Measurements from ENCODE around the gene NMNAT2.

The NMNAT2 gene

GRCh38 chr1:183237046-183237445 lies 181.1 kb downstream of the NMNAT2 start:
- Histone ChIP-seq H3K4me3 (ENCODE audit: low read depth, low read length) (no peak overlapping the region), H3K27ac (ENCODE audit: low read depth, low read length) (no peak overlapping the region), H3K27me3 (ENCODE audit: control insufficient read depth, insufficient read depth, low read length) (no peaks in the 10 kb centered on the region), H3K9me3 (ENCODE audit: control insufficient read depth, insufficient read depth, low read length) (no peaks in the 10 kb centered on the region), H3K4me1 (ENCODE audit: control insufficient read depth, insufficient read depth, low read length) (peaks cover 18% of the 10 kb centered on the region), H3K36me3 (ENCODE audit: control insufficient read depth, insufficient read depth, low read length) (no peaks in the 10 kb centered on the region; the same call in 1 of the 2 replicates), H3K9ac (ENCODE audit: low read depth, low read length) (no peak overlapping the region)

GRCh38 chr1:183236158-183236725 lies 181.9 kb downstream of the NMNAT2 start:
- peak overlapping the region; percentile 97 for H3K27ac ChIP-seq (ENCODE audit: low read depth, low read length)

DNA sequence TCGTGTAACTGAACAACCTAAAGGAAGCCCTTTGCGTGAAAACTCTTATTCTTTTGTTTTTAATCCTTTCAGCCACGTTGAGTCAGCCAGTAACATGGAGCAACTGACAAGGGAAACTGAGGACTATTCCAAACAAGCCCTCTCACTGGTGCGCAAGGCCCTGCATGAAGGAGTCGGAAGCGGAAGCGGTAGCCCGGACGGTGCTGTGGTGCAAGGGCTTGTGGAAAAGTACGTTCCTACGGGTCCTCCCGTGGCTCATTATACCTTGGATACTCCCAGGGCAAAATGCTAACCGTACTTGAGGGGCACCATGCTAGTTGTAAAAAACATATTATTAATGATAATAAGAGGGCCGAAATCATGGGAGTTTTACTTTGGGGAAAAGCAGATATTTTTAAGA lies 182.7 kb downstream of the NMNAT2 start:
- Histone ChIP-seq H3K4me3 (ENCODE audit: low read depth, low read length) (peak overlapping the region; percentile 29; the same call in 1 of the 2 replicates), H3K9ac (ENCODE audit: low read depth, low read length) (no peak overlapping the region), H3K36me3 (ENCODE audit: control insufficient read depth, insufficient read depth, low read length) (no peaks in the 10 kb centered on the region; the same call in 1 of the 2 replicates), H3K27ac (ENCODE audit: low read depth, low read length) (peak overlapping the region; percentile 97), H3K27me3 (ENCODE audit: control insufficient read depth, insufficient read depth, low read length) (no peaks in the 10 kb centered on the region), H3K9me3 (ENCODE audit: control insufficient read depth, insufficient read depth, low read length) (no peaks in the 10 kb centered on the region), H3K4me1 (ENCODE audit: control insufficient read depth, insufficient read depth, low read length) (peaks cover 18% of the 10 kb centered on the region)

More at GRCh38 chr1:183236158-183236725, 181.9 kb downstream of the NMNAT2 start:
- Histone ChIP-seq H3K4me3 (ENCODE audit: low read depth, low read length) (no peak overlapping the region), H3K4me1 (ENCODE audit: control insufficient read depth, insufficient read depth, low read length) (peaks cover 18% of the 10 kb centered on the region), H3K36me3 (ENCODE audit: control insufficient read depth, insufficient read depth, low read length) (no peaks in the 10 kb centered on the region; the same call in 1 of the 2 replicates), H3K27me3 (ENCODE audit: control insufficient read depth, insufficient read depth, low read length) (no peaks in the 10 kb centered on the region), H3K9ac (ENCODE audit: low read depth, low read length) (no peak overlapping the region), H3K9me3 (ENCODE audit: control insufficient read depth, insufficient read depth, low read length) (no peaks in the 10 kb centered on the region)

- Histone ChIP-seq H3K9ac (ENCODE audit: low read depth, low read length) (no peak overlapping the region), H3K4me3 (ENCODE audit: low read depth, low read length) (peak overlapping the region; percentile 29), H3K36me3 (ENCODE audit: control insufficient read depth, insufficient read depth, low read length) (no peaks in the 10 kb centered on the region; the same call in 1 of the 2 replicates), H3K27me3 (ENCODE audit: control insufficient read depth, insufficient read depth, low read length) (no peaks in the 10 kb centered on the region), H3K4me1 (ENCODE audit: control insufficient read depth, insufficient read depth, low read length) (peaks cover 18% of the 10 kb centered on the region), H3K27ac (ENCODE audit: low read depth, low read length) (peak overlapping the region; percentile 97), H3K9me3 (ENCODE audit: control insufficient read depth, insufficient read depth, low read length) (no peaks in the 10 kb centered on the region)
These were observed 183.3 kb downstream of the NMNAT2 start for GRCh38 chr1:183234660-183235476.

DNA sequence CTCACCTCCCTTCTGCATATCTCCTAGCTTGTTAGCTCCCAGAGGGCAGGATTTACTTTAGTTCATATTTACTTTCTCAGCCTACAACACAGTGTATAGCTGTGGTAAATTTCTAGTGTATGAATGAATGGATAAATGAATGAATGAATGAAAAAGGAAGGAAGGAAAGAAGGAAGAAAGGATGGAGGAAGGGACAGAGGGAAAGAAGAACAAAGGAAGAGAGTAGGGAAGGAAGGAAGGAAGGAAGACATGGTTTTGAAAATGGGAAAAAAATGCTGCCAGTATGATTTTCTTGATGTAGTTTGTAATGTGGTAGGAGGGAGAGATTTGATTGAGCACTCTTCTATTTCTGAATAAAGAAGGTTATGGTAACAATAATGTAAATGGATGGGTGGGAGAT lies 185.1 kb downstream of the NMNAT2 start:
- Histone ChIP-seq H3K27ac (ENCODE audit: low read depth, low read length) (no peak overlapping the region), H3K4me3 (ENCODE audit: low read depth, low read length) (no peak overlapping the region), H3K9me3 (ENCODE audit: control insufficient read depth, insufficient read depth, low read length) (no peaks in the 10 kb centered on the region), H3K9ac (ENCODE audit: low read depth, low read length) (no peak overlapping the region), H3K27me3 (ENCODE audit: control insufficient read depth, insufficient read depth, low read length) (no peaks in the 10 kb centered on the region), H3K36me3 (ENCODE audit: control insufficient read depth, insufficient read depth, low read length) (no peaks in the 10 kb centered on the region; the same call in 1 of the 2 replicates), H3K4me1 (ENCODE audit: control insufficient read depth, insufficient read depth, low read length) (peaks cover 18% of the 10 kb centered on the region)

DNA sequence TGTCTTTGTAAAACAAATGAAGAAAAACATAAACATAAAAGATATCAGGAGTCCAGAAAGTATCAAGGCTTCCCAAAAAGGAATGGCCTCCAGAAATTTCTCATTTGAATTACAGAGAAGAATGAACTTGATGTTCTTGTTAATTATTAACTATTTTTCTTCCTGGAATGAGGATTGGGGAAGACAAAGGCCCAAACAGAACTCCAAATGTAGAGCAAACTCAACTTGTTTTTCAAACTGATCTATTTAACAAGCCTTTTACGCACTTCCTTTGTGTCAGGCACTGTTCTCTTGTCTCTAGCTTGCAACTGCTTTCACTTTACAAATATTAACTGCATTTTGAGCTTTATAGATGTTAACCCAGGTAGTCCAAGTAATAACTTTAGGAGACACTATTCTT lies 186.6 kb downstream of the NMNAT2 start:
- H3K9me3 ChIP-seq (ENCODE audit: control insufficient read depth, insufficient read depth, low read length): no peaks in the 10 kb centered on the region
- peaks cover 18% of the 10 kb centered on the region for H3K4me1 ChIP-seq (ENCODE audit: control insufficient read depth, insufficient read depth, low read length)
- no peaks in the 10 kb centered on the region for H3K36me3 ChIP-seq (ENCODE audit: control insufficient read depth, insufficient read depth, low read length)
- no peak overlapping the region for H3K27ac ChIP-seq (ENCODE audit: low read depth, low read length)
- H3K9ac ChIP-seq (ENCODE audit: low read depth, low read length): no peak overlapping the region
- no peak overlapping the region for H3K4me3 ChIP-seq (ENCODE audit: low read depth, low read length)
- no peaks in the 10 kb centered on the region for H3K27me3 ChIP-seq (ENCODE audit: control insufficient read depth, insufficient read depth, low read length)

DNA sequence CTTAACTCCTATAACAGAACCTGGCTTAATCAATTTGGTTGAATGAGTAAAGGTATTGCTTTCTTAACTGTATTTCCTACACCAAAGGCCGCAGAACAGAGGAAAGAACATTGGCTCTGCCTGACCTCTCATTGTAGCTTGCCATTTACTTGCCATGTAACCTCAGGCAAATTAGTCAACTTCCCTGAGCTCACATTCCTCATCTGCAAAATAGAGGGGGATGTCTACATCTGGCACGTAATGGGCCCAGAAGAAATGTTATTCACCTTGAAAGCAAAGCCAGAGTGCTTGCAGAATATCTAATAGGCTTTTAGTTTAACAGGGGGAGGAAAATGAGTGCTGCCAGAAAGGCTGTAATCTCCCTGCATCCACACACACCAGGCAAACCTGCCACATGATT lies 187.8 kb downstream of the NMNAT2 start:
- H3K9me3 ChIP-seq (ENCODE audit: control insufficient read depth, insufficient read depth, low read length): no peaks in the 10 kb centered on the region
- H3K36me3 ChIP-seq (ENCODE audit: control insufficient read depth, insufficient read depth, low read length): no peaks in the 10 kb centered on the region
- no peak overlapping the region for H3K9ac ChIP-seq (ENCODE audit: low read depth, low read length)
- H3K4me3 ChIP-seq (ENCODE audit: low read depth, low read length): no peak overlapping the region
- H3K27me3 ChIP-seq (ENCODE audit: control insufficient read depth, insufficient read depth, low read length): no peaks in the 10 kb centered on the region
- H3K27ac ChIP-seq (ENCODE audit: low read depth, low read length): no peak overlapping the region
- peaks cover 13% of the 10 kb centered on the region for H3K4me1 ChIP-seq (ENCODE audit: control insufficient read depth, insufficient read depth, low read length)

DNA sequence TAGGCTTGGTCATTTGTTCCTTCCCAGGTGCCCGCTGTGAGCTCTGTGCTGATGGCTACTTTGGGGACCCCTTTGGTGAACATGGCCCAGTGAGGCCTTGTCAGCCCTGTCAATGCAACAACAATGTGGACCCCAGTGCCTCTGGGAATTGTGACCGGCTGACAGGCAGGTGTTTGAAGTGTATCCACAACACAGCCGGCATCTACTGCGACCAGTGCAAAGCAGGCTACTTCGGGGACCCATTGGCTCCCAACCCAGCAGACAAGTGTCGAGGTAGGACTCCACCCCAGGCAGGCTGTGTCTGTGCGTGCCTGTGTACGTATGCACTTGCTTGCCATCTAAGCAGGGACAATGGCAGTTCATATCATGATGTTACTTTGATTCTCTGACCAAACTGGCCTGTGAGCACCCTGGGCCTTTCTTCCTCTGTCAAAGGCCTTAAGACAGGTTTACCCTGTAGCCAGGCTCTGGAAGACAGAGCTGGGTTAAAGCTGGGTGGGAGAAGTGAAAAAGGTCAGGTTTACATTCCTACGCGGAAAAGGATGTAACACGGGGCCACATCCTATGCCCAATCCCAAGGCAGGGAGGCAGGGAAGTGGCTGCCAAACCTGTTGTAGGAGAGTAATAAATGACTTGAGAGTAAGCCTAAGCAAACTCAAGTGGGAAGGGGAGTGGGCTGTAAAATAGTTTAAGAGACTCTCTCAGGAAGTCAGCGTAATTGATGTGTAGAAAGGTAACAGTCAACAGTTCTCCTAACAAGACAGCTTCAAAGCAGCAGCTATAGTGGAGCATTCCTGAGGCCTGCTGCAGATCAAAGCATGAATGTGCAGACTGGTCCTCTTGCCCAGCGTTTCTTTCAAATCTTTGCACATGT lies 189.6 kb downstream of the NMNAT2 start:
- H3K4me3 ChIP-seq (ENCODE audit: low read depth, low read length): no peak overlapping the region
- no peaks in the 10 kb centered on the region for H3K27me3 ChIP-seq (ENCODE audit: control insufficient read depth, insufficient read depth, low read length)
- no peaks in the 10 kb centered on the region for H3K36me3 ChIP-seq (ENCODE audit: control insufficient read depth, insufficient read depth, low read length)
- H3K27ac ChIP-seq (ENCODE audit: low read depth, low read length): no peak overlapping the region
- no peak overlapping the region for H3K9ac ChIP-seq (ENCODE audit: low read depth, low read length)
- no peaks in the 10 kb centered on the region for H3K9me3 ChIP-seq (ENCODE audit: control insufficient read depth, insufficient read depth, low read length)
- no peaks in the 10 kb centered on the region; the same call in 1 of the 2 replicates for H3K4me1 ChIP-seq (ENCODE audit: control insufficient read depth, insufficient read depth, low read length)

DNA sequence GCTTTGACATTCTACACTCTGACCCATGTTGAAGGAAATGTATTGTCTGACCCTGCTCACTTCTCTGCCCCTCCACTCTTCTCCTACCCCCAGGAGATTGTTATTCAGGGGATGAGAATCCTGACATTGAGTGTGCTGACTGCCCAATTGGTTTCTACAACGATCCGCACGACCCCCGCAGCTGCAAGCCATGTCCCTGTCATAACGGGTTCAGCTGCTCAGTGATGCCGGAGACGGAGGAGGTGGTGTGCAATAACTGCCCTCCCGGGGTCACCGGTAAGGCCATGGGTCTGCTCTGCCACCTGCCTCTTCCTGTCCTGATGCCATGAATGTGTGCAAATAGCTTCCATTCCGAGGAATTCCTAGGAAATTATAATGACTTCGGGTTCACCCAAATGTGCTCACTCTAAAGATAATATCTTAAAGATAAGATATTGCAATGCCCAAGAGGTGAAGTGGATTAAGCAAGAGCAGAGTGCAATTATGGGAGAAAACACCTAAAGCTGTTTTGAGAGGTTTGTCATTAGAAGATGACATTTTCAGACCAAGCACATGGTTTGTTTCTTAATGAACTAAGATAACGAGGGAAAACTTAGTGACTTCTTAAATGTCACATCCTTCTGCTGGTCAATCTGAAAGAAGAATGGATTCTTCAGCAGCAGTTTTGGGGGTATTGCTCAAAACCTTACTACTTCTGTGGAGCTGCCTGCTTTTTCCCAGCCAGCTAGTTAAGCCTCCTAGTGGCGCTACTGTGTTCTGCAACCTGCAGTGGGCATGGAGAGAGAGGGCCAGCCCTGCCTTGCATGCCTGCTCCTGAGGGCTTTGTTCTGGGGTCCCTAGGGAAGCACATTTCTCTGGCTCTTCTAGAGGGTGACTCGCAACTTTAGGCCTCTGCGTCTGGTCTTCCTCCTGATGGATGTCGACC lies 190.5 kb downstream of the NMNAT2 start:
- H3K9me3 ChIP-seq (ENCODE audit: control insufficient read depth, insufficient read depth, low read length): no peaks in the 10 kb centered on the region
- no peak overlapping the region for H3K9ac ChIP-seq (ENCODE audit: low read depth, low read length)
- H3K36me3 ChIP-seq (ENCODE audit: control insufficient read depth, insufficient read depth, low read length): no peaks in the 10 kb centered on the region
- H3K4me1 ChIP-seq (ENCODE audit: control insufficient read depth, insufficient read depth, low read length): no peaks in the 10 kb centered on the region; the same call in 1 of the 2 replicates
- no peaks in the 10 kb centered on the region for H3K27me3 ChIP-seq (ENCODE audit: control insufficient read depth, insufficient read depth, low read length)
- H3K4me3 ChIP-seq (ENCODE audit: low read depth, low read length): no peak overlapping the region
- H3K27ac ChIP-seq (ENCODE audit: low read depth, low read length): no peak overlapping the region

- Histone ChIP-seq H3K36me3 (ENCODE audit: control insufficient read depth, insufficient read depth, low read length) (no peaks in the 10 kb centered on the region), H3K27me3 (ENCODE audit: control insufficient read depth, insufficient read depth, low read length) (no peaks in the 10 kb centered on the region), H3K9ac (ENCODE audit: low read depth, low read length) (no peak overlapping the region), H3K4me1 (ENCODE audit: control insufficient read depth, insufficient read depth, low read length) (no peaks in the 10 kb centered on the region; the same call in 1 of the 2 replicates), H3K9me3 (ENCODE audit: control insufficient read depth, insufficient read depth, low read length) (no peaks in the 10 kb centered on the region), H3K27ac (ENCODE audit: low read depth, low read length) (no peak overlapping the region), H3K4me3 (ENCODE audit: low read depth, low read length) (no peak overlapping the region)
These were observed 191.2 kb downstream of the NMNAT2 start for GRCh38 chr1:183226963-183227362.
